ENCODE data around the gene TMED4.
"Not testable (repeated sequence)": the region's sequence is repeated elsewhere in the genome, so short reads cannot be mapped to it uniquely, and the experiment has no call there.

DNA sequence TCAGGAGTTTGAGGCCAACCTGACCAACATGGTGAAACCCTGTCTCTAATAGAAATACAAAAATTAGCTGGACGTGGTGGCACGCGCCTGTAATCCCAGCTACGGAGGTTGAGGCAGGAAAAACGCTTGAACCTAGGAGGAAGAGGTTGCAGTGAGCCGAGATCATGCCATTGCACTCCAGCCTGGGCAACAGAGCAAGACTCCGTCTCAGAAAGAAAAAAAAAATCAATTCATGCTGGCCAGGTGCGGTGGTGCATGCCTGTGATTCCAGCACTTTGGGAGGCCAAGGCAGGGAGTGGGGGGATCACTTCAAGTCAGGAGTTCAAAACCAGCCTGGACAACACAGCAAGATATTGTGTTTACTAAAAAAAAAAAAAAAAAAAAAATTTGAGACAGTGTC, 15.2 kb upstream of the TMED4 start:
- TF ChIP-seq, protein P1, sequence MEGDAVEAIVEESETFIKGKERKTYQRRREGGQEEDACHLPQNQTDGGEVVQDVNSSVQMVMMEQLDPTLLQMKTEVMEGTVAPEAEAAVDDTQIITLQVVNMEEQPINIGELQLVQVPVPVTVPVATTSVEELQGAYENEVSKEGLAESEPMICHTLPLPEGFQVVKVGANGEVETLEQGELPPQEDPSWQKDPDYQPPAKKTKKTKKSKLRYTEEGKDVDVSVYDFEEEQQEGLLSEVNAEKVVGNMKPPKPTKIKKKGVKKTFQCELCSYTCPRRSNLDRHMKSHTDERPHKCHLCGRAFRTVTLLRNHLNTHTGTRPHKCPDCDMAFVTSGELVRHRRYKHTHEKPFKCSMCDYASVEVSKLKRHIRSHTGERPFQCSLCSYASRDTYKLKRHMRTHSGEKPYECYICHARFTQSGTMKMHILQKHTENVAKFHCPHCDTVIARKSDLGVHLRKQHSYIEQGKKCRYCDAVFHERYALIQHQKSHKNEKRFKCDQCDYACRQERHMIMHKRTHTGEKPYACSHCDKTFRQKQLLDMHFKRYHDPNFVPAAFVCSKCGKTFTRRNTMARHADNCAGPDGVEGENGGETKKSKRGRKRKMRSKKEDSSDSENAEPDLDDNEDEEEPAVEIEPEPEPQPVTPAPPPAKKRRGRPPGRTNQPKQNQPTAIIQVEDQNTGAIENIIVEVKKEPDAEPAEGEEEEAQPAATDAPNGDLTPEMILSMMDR (IDR thresholded peaks at IDR 0.05) = not testable (repeated sequence)
- not testable (repeated sequence) for TF ChIP-seq POLR2A (IDR thresholded peaks at IDR 0.05)
